HFFc6 (cell line): ENCODE data around the gene SFTA2. TPM values are rescaled to one million over a fixed set of nuclear protein-coding genes. Genes with fewer than 3 reads are reported as not detected.
"Not testable (repeated sequence)": the region's sequence is repeated elsewhere in the genome, so short reads cannot be mapped to it uniquely, and the experiment has no call there.

ENCODE experiments used
- DNase-seq: peaks from one replicate; pipeline ENCODE4 v3.0.0-alpha.2; 2018
- H3K27ac Mint-ChIP-seq: 2 replicates; pipeline ENCODE4 v1.8.0; 2020; ENCODE audit warnings: mild to moderate bottlenecking, mixed read lengths
- H3K27me3 Mint-ChIP-seq: 2 replicates; pipeline ENCODE4 v1.8.0; 2021; ENCODE audit warnings: mild to moderate bottlenecking, moderate library complexity, mixed read lengths; ENCODE audit not compliant: insufficient read depth
- H3K36me3 Mint-ChIP-seq: 2 replicates; pipeline ENCODE4 v1.8.0; 2021; ENCODE audit warnings: low read depth, mixed read lengths
- H3K4me1 Mint-ChIP-seq: 2 replicates; pipeline ENCODE4 v1.8.0; 2020; ENCODE audit warnings: low read depth, mixed read lengths
- H3K4me3 Mint-ChIP-seq: 2 replicates; pipeline ENCODE4 v1.8.0; 2020; ENCODE audit warnings: mild to moderate bottlenecking, moderate library complexity, mixed read lengths
- H3K9me3 Mint-ChIP-seq: 2 replicates; pipeline ENCODE4 v1.8.0; 2020; ENCODE audit warnings: mild to moderate bottlenecking, mixed read lengths
- total RNA-seq, 6 experiments: library from RNA; stranded (reverse); fragmentation: NEBNext Ultra II Directional; extraction: Animal tissue kit (Norgen Biotek cat#: 25700); gene quantifications; 2 replicates in 1 of 6; 3 replicates in 5 of 6; pipeline ENCODE4 v1.2.3, GENCODE V29; 2021
- TF ChIP-seq, protein P1 (sequence below): fragments of 200-600 bp; sonication (generic); IDR thresholded peaks from 2 replicates; pipeline ENCODE4 v1.5.0; 2021; ENCODE audit warnings: antibody characterized with exemption, mild to moderate bottlenecking

Gene SFTA2
- total RNA-seq, 6 experiments from 2014 or later = not detected

GRCh38 chr6:30926644-30927043 lies 5.3 kb downstream of the SFTA2 start:
- Mint-ChIP-seq H3K9me3 (peaks cover 12% of the 10 kb centered on the region), H3K36me3 (peaks cover 33% of the 10 kb centered on the region), H3K4me3 (no peak overlapping the region), H3K27me3 (peaks cover 3% of the 10 kb centered on the region; the same call in 1 of the 2 replicates), H3K4me1 (peaks cover 9% of the 10 kb centered on the region), H3K27ac (no peak overlapping the region)
- no peak for DNase-seq
- TF ChIP-seq, protein P1, sequence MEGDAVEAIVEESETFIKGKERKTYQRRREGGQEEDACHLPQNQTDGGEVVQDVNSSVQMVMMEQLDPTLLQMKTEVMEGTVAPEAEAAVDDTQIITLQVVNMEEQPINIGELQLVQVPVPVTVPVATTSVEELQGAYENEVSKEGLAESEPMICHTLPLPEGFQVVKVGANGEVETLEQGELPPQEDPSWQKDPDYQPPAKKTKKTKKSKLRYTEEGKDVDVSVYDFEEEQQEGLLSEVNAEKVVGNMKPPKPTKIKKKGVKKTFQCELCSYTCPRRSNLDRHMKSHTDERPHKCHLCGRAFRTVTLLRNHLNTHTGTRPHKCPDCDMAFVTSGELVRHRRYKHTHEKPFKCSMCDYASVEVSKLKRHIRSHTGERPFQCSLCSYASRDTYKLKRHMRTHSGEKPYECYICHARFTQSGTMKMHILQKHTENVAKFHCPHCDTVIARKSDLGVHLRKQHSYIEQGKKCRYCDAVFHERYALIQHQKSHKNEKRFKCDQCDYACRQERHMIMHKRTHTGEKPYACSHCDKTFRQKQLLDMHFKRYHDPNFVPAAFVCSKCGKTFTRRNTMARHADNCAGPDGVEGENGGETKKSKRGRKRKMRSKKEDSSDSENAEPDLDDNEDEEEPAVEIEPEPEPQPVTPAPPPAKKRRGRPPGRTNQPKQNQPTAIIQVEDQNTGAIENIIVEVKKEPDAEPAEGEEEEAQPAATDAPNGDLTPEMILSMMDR = no peak

DNA sequence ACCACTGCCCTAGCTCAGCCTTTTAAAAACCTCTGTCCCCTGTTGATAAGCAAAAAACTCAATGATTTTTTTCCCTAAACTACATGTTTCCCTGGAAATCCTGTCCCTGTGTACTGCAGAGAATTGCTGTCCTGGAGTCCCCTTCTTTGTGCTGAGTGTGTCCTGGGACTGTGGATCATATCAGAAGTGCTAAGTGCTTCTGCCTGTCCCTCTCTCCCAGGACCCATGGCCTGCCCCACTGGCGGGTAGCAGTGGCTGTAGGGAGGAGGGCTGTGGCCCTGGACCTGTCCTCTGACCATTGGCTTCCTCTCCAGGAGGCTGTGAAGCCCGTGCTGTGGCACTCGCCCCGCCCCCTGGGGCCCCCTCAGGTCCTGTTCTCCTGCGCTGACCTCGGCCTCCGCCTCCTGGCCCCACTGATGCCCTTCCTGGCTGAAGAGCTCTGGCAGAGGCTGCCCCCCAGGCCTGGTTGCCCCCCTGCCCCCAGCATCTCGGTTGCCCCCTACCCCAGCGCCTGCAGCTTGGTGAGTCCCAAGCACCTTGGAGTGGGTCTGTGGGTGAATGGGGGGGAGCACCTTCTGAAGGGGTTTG lies 7.8 kb downstream of the SFTA2 start:
- H3K27me3 Mint-ChIP-seq, H3K4me3 Mint-ChIP-seq, DNase-seq, H3K4me1 Mint-ChIP-seq, H3K27ac Mint-ChIP-seq: not testable (repeated sequence)
- Mint-ChIP-seq H3K9me3 (peaks cover 12% of the 10 kb centered on the region), H3K36me3 (peaks cover 30% of the 10 kb centered on the region)

- Mint-ChIP-seq H3K27me3 (no peaks in the 10 kb centered on the region; the same call in none of the 2 replicates), H3K4me1 (peaks cover 9% of the 10 kb centered on the region), H3K4me3 (no peak overlapping the region), H3K9me3 (no peaks in the 10 kb centered on the region), H3K36me3 (peaks cover 13% of the 10 kb centered on the region), H3K27ac (no peak overlapping the region)
- TF ChIP-seq, protein P1 = no peak
- no peak for DNase-seq
These were observed 9.5 kb downstream of the SFTA2 start for GRCh38 chr6:30922447-30922852.

DNA sequence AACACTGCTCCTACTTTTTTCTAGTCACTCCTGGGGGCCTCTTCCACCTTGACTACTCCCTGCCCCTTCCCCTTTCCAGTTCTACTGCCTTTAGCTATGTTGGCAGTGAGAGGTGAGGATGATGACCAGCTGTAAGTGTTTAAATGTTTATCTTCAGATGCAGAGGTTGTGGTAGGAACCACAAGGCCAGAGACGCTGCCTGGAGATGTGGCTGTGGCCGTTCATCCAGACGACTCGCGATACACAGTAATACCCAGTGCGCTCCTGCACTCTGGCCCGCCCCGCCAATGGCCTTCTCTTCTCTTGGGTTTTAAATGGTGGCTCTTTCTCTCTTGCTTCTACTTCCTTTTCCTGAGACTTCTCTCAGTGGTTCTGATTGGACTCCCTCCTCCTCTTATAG lies 13.3 kb downstream of the SFTA2 start:
- H3K36me3 Mint-ChIP-seq = peaks cover 18% of the 10 kb centered on the region
- H3K27me3 Mint-ChIP-seq = no peaks in the 10 kb centered on the region; the same call in 1 of the 2 replicates
- no peak overlapping the region for H3K4me3 Mint-ChIP-seq
- TF ChIP-seq, protein P1 = no peak
- no peak overlapping the region for H3K27ac Mint-ChIP-seq
- no peak for DNase-seq
- H3K9me3 Mint-ChIP-seq = no peaks in the 10 kb centered on the region
- H3K4me1 Mint-ChIP-seq = peaks cover 20% of the 10 kb centered on the region

DNA sequence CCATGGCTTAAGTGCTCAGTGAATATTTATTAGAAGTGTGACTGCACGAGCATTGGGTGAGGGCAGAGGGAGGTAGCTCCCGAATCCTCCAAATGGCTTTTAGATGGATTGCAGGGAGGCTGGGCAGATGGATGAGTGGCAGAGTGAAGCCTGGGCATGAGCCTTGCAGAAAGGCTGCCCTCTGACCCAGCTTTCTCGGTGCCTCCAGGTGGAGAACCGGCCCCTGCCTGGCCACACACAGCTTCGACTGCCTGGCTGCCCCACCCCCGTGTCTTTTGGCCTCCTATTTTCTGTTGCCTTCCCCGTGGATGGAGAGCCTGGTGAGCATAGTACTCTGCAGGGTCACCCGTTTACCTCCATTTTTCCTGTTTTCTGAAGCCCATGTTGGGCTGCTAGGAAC lies 14.5 kb downstream of the SFTA2 start:
- no peaks in the 10 kb centered on the region; the same call in 1 of the 2 replicates for H3K27me3 Mint-ChIP-seq
- no peak overlapping the region for H3K27ac Mint-ChIP-seq
- H3K9me3 Mint-ChIP-seq = no peaks in the 10 kb centered on the region
- no peak for DNase-seq
- H3K4me3 Mint-ChIP-seq = no peak overlapping the region
- H3K4me1 Mint-ChIP-seq = peaks cover 27% of the 10 kb centered on the region
- TF ChIP-seq, protein P1 = no peak
- peaks cover 11% of the 10 kb centered on the region for H3K36me3 Mint-ChIP-seq

DNA sequence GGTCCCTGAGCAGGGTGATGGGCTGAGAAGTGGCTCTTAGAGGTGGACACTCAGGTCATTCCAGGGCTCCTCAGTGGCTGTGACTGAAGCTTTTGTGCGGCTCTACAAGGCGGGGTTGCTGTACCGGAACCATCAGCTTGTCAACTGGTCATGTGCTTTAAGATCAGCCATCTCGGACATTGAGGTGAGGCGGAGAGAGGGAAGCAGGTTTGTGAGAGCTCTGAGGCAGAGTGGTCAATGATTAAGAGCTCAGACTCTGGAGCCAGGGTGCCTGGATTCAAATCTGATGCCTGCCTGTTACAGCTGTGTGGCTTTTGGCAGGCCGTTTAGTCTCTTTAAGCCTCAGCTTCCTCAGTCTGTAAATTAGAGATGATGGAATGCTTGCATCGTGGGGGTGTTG lies 14.9 kb downstream of the SFTA2 start:
- Mint-ChIP-seq H3K36me3 (peaks cover 11% of the 10 kb centered on the region), H3K27me3 (no peaks in the 10 kb centered on the region; the same call in 1 of the 2 replicates), H3K9me3 (no peaks in the 10 kb centered on the region), H3K27ac (no peak overlapping the region), H3K4me1 (peaks cover 27% of the 10 kb centered on the region), H3K4me3 (no peak overlapping the region)
- TF ChIP-seq, protein P1 = no peak
- no peak for DNase-seq
